GM11168 (cell line): Measurements from ENCODE around the gene ZBTB48.
"Not testable (repeated sequence)": the region's sequence is repeated elsewhere in the genome, so short reads cannot be mapped to it uniquely, and the experiment has no call there.

ENCODE experiments used
- in situ Hi-C: fragments of 300-500 bp; cut with MboI; formaldehyde crosslinking; loops from one replicate; pipeline ENCODE4 v1.12.0; 2022; ENCODE audit warnings: low sequenced_read_pairs; ENCODE audit not compliant: unreplicated experiment

The ZBTB48 gene

DNA sequence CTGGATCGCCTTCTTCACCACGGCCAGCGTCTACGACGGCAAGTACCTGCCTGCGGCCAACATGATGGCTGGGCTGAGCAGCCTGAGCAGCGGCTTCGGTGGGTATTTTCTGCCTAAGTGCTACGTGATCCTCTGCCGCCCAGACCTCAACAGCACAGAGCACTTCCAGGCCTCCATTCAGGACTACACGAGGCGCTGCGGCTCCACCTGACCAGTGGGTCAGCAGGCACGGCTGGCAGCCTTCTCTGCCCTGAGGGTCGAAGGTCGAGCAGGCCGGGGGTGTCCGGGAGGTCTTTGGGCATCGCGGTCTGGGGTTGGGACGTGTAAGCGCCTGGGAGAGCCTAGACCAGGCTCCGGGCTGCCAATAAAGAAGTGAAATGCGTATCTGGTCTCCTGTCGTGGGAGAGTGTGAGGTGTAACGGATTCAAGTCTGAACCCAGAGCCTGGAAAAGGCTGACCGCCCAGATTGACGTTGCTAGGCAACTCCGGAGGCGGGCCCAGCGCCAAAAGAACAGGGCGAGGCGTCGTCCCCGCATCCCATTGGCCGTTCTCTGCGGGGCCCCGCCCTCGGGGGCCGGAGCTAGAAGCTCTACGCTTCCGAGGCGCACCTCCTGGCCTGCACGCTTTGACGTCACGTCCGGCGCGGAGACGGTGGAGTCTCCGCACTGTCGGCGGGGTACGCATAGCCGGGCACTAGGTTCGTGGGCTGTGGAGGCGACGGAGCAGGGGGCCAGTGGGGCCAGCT lies at the start of gene ZBTB48:
Gene ZBTB48 (plus strand): TSS at position 621 of the 745 bp plus-strand sequence. CDS start 616 bp downstream, outside the sequence.
- in situ Hi-C loops: no loop called here

DNA sequence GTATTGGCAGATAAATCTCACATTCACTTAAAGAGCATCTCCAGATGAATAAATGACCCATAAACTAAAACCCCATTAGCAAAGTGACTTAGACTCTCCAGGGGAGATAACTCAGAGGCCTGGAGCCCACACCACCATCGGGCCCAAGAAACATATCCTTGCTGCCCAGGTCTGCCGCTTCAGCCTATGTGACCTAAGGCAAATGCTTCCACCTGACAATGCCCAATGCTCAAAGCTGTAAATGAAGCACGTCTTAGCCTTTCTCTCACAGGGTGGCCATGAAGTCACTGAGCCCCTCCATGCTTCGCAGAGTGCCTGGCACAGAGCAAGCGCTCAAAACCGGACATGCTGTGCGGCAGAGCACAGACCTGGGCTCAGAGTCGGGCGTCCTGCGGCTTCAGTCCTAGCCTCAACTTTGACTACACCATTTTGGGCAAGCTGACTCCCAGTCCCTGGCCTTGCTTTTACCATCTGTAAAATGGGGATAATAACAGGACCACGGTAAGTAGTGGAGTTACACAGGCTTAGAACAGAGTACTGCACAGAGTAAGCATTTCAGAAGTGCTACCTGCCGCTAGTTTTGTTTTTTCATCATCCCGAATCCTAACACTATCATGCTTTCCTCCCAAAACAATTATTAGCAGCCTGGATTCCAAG lies 49.2 kb upstream of the ZBTB48 start:
- in situ Hi-C loops: no loop called here

DNA sequence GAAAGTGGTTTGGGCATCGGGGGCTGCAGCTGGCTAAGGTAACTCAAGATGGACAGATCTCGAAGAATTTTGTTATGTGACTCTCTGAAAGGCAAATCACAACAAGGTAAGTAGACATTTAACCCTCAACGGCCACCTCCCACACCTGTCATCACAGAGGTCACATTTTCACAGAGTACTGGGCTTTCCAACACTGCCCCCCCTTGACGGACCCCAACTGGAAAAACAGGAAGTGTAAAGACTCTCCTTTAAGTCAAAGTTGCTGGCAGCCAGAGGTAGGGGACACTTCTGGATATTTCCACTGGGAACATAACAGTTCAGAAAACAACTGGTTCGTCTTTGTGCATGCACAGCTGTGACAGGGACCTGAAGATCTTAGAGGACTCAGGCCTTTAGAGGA lies 47.8 kb upstream of the ZBTB48 start:
- in situ Hi-C loops: no loop called here

- in situ Hi-C loops: no loop called here
Observed at GRCh38 chr1:6534248-6534822, 45.5 kb upstream of the ZBTB48 start.

DNA sequence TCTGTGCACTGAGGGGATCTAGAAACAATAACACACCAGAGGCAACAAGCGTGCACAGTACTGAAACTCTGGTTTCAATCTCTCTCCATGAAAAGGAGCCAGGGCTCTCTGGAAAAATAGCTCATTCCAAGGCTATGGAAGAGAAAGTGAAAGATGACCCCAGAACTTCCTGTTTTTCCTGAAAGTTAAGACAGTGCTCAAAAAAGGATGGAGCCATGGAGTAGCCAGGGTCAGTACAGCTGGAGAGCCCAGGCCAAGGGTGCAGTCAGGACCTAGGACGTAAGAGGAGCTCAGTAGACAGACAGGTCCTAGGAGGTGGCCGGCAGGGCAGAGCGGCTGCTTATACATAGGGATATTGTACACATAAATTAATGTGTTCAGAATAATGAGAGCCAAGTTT lies 44.6 kb upstream of the ZBTB48 start:
- in situ Hi-C loops: no loop called here

DNA sequence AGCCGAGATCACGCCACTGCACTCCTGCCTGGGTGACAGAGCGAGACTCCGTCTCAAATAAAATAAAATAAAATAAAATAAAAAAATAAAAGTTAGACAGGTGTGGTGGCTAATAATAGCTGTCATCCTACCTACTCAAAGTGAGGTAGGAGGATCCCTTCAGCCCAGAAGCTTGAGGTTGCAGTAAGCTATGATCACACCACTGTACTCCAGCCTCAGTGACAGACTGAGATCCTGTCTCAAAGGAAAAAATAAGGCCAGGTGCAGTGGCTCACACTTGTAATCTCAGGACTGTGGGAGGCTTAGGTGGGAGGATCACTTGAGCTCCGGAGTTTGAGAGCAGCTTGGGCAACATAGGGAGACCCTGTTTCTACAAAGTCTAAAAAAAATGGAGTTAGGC lies 43.5 kb upstream of the ZBTB48 start:
- in situ Hi-C loops: no loop called here

- in situ Hi-C loops: no loop called here
Observed at GRCh38 chr1:6538956-6539355, 40.8 kb upstream of the ZBTB48 start.

DNA sequence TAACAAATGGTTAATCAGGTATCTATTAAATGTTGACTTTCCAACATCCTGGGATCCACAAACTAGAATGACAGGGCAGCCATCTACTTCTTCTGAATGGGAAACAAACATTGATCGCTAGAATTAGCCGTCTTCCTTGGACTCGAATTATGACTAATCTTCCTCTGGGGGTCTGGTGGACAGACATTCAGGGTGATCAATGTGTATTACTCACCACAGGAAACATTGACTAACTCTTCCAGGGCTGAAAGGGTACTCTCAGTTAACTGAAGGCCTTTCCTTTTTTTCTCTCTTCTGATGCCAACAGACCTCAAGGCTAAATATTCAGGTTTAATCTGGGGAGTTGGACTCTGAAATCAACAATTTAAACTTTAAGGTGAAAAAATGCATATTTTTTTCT lies 35.0 kb upstream of the ZBTB48 start:
- in situ Hi-C loops: no loop called here

GRCh38 chr1:6545276-6546112 lies 34.3 kb upstream of the ZBTB48 start:
- in situ Hi-C loops: no loop called here

GRCh38 chr1:6546326-6546725 lies 33.5 kb upstream of the ZBTB48 start:
- in situ Hi-C loops: no loop called here

GRCh38 chr1:6547301-6547700 lies 32.5 kb upstream of the ZBTB48 start:
- in situ Hi-C loops: no loop called here

- in situ Hi-C loops: no loop called here
Observed at GRCh38 chr1:6554031-6554906, 25.5 kb upstream of the ZBTB48 start, which contains the start of gene NOL9. TSS of gene NOL9 (minus strand) at chr1:6554513. CDS start at chr1:6554502, 11 bp downstream.

DNA sequence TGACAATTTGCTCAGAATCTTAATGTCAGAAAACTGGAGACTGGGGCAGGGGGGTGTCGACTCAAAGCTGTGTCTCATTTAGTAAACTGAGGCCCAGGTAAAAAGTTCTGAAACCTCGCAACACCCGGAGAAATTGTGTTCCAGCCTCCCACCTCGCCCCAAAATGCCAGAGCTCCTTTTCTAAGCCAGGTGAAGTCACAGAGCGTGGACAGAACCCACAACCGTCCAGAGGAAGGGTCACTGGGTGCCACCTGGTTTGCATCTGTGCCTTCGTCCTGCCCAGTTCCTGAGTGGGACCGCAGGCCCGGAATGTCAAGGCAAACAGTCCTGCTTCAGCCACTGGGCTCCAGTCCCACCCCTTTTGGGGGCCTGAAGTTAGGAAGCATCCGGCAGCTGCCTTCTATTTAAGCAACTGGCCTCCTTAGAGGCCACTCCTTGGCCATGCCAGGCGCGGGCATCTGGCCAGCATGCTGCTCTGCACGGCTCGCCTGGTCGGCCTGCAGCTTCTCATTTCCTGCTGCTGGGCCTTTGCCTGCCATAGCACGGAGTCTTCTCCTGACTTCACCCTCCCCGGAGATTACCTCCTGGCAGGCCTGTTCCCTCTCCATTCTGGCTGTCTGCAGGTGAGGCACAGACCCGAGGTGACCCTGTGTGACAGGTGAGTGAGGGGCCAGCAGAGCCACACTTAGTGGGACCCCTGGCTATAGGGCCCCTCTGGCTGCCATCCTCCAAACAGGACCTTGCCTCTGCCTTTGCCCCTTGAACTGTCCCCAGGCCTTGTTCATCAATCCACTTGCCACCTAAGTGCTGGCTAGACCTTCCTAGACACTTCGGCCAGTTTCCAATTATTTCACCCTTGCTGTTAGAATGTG lies 24.7 kb upstream of the ZBTB48 start, which contains the start of gene TAS1R1:
Gene TAS1R1 (plus strand): TSS at position 401 of the 872 bp plus-strand sequence. CDS start 67 bp downstream, at position 468.
- in situ Hi-C loops: no loop called here

- in situ Hi-C loops: no loop called here
Observed at GRCh38 chr1:6557597-6557996, 22.2 kb upstream of the ZBTB48 start.

DNA sequence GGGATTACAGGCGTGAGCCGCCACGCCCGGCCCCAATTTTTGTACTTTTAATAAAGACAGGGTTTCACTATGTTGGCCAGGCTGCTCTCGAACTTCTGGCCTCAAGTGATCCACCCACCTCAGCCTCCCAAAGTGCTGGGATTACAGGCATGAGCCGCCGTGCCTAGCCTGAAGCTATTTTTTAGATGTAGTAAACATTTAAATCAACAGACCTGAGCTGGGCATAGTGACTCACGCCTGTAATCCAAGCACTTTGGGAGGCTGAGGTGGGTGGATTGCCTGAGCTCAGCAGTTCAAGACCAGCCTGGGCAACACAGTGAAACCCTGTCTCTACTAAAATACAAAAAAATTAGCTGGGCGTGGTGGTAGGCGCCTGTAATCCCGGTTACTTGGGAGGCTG lies 20.6 kb upstream of the ZBTB48 start:
- in situ Hi-C loops: not testable (repeated sequence)

- in situ Hi-C loops: no loop called here
Observed at GRCh38 chr1:6560267-6560666, 19.5 kb upstream of the ZBTB48 start.

DNA sequence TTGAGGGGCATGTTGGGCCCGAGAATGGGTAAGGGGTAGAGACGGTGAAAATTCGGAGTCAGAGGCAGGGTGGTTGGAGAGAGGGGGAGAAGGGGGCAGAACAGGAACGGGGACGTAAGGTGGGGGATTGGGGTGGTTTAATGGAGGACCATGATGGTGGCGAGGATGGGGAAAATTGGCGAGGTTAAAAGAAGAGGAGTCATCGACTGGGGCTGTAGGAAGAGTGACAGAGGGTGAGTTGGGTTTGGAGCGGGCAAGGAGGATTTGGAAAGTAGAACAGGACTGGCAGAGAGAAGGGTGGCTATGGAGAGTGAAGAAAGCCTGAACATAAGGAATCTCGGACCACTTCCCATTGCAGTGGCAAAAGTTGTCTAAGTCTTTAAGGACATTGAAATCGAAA lies 10.8 kb upstream of the ZBTB48 start:
- in situ Hi-C loops: no loop called here

GRCh38 chr1:6570100-6570499 lies 9.7 kb upstream of the ZBTB48 start:
- in situ Hi-C loops: no loop called here

GRCh38 chr1:6570987-6571386 lies 8.8 kb upstream of the ZBTB48 start:
- in situ Hi-C loops: no loop called here
